Measurements from ENCODE around the gene USP22. TPM values are rescaled to one million over a fixed set of nuclear protein-coding genes. Genes with fewer than 3 reads are reported as not detected.

The USP22 gene
- total and polyA plus RNA-seq, 10 of the 15 experiments (the other 5 are each of a cell fraction or from before 2014, with no cell fraction given) = 10.8 to 218 (median 98.8) TPM

GRCh38 chr17:21066394-21066793, 23.6 kb upstream of the USP22 start (continued):
- no peak for TF ChIP-seq ZBTB40 (IDR thresholded peaks at IDR 0.05; ENCODE audit: borderline replicate concordance)

- in situ Hi-C loops (cut with MboI) = no loop called here
- Histone ChIP-seq H3K27me3 (replicated peaks in 1 of 2; ENCODE audit: control insufficient read depth in 2 of 2, insufficient read depth in 2 of 2, low read length in 1 of 2) (no peaks in the 10 kb centered on the region), H3K36me3 (ENCODE audit: control insufficient read depth in 2 of 2, insufficient read depth in 2 of 2, low read length in 1 of 2) (no peaks in the 10 kb centered on the region), H3K4me3 (no peak overlapping the region), H3K4me1 (ENCODE audit: control insufficient read depth, insufficient read depth, low read length) (peaks cover 20% of the 10 kb centered on the region), H4K20me1 (ENCODE audit: control insufficient read depth, insufficient read depth) (no peaks in the 10 kb centered on the region), H3K9ac (ENCODE audit: control insufficient read depth, insufficient read depth, low read length) (no peak overlapping the region), H3K79me2 (ENCODE audit: control insufficient read depth, insufficient read depth, low read length) (no peaks in the 10 kb centered on the region), H3K9me3 (replicated peaks; ENCODE audit: control insufficient read depth, insufficient read depth, low read length) (no peaks in the 10 kb centered on the region), H3K27ac (ENCODE audit: control insufficient read depth, insufficient read depth) (peak overlapping the region; percentile 33; the same call in 1 of the 2 replicates), H3K4me2 (ENCODE audit: control insufficient read depth, insufficient read depth) (peak overlapping the region; percentile 51), H2AFZ (ENCODE audit: control insufficient read depth, low read depth, low read length) (peak overlapping the region; percentile 14; the same call in 1 of the 2 replicates)
- ChIA-PET SMC1A (ENCODE audit: uncharacterized antibody, unreplicated experiment) (no interaction called here), CTCF (interaction anchor here (1.3 kb wide), 1 partner anchor 37 kb away, joined by 6 read pairs; no protein-coding TSS in a partner anchor), RAD21 (ENCODE audit: unreplicated experiment) (no interaction called here), POLR2A (no interaction called here)
- DNase-seq (ENCODE audit: low read depth, low spot score) (peak; percentile 55), ATAC-seq (peak; percentile 93), FAIRE-seq (peak; percentile 7)
- BruUV-seq (replicated peaks) = no TSS peak
- intact Hi-C loops (cut with micrococcal nuclease; ENCODE audit: unreplicated experiment) = no loop called here
- 16% methylated on average over 7 of the region's 7 CpGs for WGBS (ENCODE audit: insufficient coverage, insufficient replicate concordance, low lambda C conversion rate, missing lambda C conversion rate)
- 0 out of 2 replicates have a peak, but pooled peaks have one; percentile 13 for TF ChIP-seq RAD21 (IDR thresholded peaks at IDR 0.05; ENCODE audit: insufficient read depth, low read depth, low read length)
- no peak for TF ChIP-seq BCL3 (IDR thresholded peaks at IDR 0.05; ENCODE audit: borderline replicate concordance, insufficient read depth, low read depth, low read length, poor library complexity, severe bottlenecking)
- no peak for TF ChIP-seq SPI1 (IDR thresholded peaks at IDR 0.05; ENCODE audit: borderline replicate concordance, insufficient read depth, low read depth, low read length)
- peak; percentile 16; the same call in 1 of the 2 replicates for TF ChIP-seq RUNX3 (IDR thresholded peaks at IDR 0.05; ENCODE audit: low read length)
- TF ChIP-seq EED (IDR thresholded peaks at IDR 0.05; ENCODE audit: low read depth) = peak; percentile 67
- TF ChIP-seq NR2C1 (IDR thresholded peaks at IDR 0.05) = no peak
- TF ChIP-seq CBFB (IDR thresholded peaks at IDR 0.05; ENCODE audit: low read depth) = no peak
- peak in 2 of 3 experiments; percentile 24 to 32; a peak in 2 of 6 replicates for TF ChIP-seq CTCF (IDR thresholded peaks at IDR 0.05 in 2 of 3, conservative IDR thresholded peaks at IDR 0.05 in 1 of 3; ENCODE audit: control insufficient read depth in 2 of 3, extremely low read depth in 1 of 3, insufficient read depth in 1 of 3, low read depth in 3 of 3, low read length in 3 of 3)
- peak; percentile 39 for TF ChIP-seq USF1 (IDR thresholded peaks at IDR 0.05; ENCODE audit: borderline replicate concordance, extremely low read length, insufficient read depth, low read depth, low read length)
- peak; percentile 15; the same call in 1 of the 2 replicates for TF ChIP-seq ATF2 (IDR thresholded peaks at IDR 0.05; ENCODE audit: low read length)
Observed at GRCh38 chr17:21061971-21062526, 19.2 kb upstream of the USP22 start.
